GM10847 (cell line): Measurements from ENCODE around the gene DSC2.

ENCODE experiments used
- POLR2A ChIP-seq: IDR thresholded peaks from 2 replicates; pipeline ENCODE4 v1.6.1; 2011; ENCODE audit not compliant: insufficient read length; ENCODE audit errors: extremely low read depth

Gene DSC2

DNA sequence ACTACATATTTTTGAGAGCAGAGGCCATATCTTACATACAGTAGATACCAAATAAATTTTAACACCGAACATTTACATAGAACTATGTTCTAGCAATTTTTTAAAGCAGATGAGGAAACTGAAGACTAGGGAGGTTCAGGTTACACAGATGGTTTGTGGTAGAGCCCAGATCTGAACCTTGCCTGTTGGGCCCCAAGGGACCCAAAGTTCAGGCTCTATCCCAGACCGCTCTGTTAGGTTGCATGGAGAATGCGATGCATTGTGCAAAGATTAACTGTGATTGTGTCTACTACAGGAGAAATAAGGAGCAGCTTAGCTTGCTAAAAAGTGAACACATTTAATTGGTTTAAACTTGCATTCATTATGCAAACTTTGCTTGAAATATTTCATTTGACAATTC, 43.3 kb downstream of the DSC2 start:
- no peak for TF ChIP-seq POLR2A

DNA sequence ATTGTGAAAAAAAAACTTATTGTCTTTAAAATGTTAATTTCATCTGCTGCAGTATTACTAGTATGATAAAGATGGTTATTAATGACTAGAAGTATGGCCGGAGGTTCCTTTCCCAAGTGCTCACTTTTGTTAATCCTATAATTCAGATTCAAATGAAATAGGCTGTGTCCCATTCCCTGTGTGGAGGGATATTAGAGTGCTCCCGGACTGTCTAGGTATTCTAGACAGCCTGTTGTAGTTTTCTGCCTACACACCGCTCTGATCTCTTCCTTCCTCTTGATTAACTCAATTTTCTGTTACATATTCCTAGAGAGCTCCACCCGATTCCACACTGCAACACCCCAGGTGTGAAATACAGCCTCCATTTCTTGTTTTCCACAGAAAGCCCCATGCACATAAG, 44.3 kb downstream of the DSC2 start:
- no peak for TF ChIP-seq POLR2A

DNA sequence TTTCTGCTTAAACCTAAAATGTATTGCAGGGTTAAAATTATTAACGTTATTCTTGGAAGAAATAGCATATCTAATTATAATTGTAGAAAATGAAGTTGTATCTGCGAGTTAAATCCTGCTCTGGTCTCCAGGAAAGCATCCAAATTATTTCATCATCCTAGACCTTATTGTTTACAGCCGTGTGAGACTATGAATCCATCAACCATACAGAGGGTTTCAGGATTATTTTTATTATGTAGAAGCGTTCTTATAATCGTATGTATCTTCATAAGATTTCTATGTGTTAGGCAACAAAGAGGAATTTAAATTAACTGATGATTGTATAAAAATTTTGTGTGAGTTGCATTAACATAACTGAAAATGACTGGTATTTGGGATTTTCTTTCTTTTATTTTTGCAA, 45.2 kb downstream of the DSC2 start:
- TF ChIP-seq POLR2A, result no peak

DNA sequence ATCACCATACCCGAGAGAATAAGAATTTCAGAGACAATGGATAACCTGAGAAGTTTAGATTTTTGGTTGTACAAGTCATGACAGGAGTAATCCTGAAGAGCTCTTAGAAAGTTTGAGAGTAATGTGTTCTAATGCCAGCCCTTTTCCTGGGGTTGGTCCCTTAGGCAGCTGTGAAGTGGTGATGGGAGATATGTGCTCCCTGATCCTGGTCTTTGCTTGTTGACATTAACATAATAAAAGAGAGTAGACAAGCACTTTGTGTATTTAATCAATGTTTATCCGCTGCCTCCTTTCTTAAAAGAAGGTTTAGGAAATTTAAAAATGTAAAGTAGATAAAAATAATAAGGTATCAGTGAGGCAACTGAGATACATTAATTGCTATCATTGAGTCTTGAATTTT, 45.9 kb downstream of the DSC2 start:
- no peak for TF ChIP-seq POLR2A

DNA sequence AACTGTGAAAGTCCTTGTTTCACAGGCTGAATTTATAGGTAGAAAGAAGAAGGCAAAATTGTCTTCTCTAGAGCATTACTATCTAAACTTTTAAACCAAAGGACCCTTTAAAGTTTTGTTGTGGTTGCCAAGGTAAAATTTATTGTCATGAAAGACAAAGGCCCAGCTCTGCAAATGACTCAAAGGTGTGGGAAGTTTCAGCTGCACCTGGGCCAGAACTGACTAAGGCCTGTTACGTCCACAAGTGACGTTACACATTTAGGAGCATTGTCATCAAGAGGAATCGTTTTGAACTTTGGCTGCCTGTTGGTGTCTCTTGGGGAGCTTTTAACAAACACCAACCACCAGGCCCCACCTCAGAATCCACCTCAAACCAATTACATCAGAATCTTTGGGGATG, 51.6 kb downstream of the DSC2 start:
- no peak for TF ChIP-seq POLR2A

GRCh38 chr18:31049189-31049588, 53.0 kb downstream of the DSC2 start:
- TF ChIP-seq POLR2A, result no peak

DNA sequence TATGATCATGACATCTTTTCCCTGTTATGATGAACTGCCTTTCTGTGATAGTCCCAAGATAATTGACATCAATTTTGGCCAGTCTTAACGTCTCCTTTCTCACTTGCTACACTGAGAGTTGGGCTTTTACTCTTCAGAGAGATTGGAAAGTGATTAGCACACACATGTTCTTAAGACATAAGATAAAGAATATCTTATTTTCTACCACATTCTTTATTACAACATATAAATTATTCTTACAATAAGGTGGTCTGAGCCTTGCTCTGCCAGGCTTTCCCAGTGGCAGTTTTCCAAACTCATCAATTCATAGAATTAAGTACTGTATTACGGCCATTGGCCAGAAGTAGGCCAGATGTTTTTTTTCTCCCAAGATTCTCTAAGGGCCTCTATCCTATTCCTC, 54.0 kb downstream of the DSC2 start:
- TF ChIP-seq POLR2A, result no peak

GRCh38 chr18:31046916-31047315, 55.3 kb downstream of the DSC2 start:
- TF ChIP-seq POLR2A, result no peak

DNA sequence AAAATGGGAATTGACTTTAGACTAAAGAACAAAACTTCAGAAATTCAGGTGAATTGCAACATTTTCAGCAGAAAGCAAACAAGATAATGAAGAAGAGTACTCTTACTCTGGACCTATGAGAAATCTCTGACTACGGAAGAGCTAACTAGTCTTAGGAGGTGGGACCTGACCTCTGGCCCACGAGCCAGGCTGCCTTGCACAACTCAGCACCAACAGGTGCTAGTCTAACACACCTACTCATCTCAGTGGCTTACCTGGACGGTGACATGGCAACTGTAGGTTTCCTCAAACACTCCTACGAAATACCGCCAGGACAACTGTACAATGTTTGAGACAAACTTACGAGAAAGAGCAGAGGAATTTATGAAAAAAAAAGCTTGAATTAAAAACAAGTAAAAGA, 56.6 kb downstream of the DSC2 start:
- no peak for TF ChIP-seq POLR2A

- no peak for TF ChIP-seq POLR2A
Measured at GRCh38 chr18:31044926-31045325, 57.3 kb downstream of the DSC2 start.

DNA sequence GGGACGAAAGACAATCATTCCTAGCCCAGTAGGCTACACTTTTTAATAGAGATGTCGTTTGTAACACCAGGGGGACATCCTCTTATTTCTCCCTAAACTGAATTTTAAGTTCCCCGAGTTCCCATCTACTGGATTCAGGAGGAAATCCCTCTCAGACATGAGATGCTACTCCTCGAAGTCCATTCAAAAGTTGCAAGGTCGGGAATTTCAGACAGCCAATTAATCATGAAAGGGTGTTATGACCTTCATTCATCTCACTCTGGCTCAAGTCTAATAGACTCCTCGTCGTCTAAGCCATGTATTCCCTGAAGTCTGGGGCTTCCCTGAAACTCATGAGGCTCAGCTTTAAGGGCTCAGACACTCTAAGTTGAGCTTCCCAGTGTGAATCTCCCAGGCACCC, 58.5 kb downstream of the DSC2 start:
- no peak for TF ChIP-seq POLR2A

DNA sequence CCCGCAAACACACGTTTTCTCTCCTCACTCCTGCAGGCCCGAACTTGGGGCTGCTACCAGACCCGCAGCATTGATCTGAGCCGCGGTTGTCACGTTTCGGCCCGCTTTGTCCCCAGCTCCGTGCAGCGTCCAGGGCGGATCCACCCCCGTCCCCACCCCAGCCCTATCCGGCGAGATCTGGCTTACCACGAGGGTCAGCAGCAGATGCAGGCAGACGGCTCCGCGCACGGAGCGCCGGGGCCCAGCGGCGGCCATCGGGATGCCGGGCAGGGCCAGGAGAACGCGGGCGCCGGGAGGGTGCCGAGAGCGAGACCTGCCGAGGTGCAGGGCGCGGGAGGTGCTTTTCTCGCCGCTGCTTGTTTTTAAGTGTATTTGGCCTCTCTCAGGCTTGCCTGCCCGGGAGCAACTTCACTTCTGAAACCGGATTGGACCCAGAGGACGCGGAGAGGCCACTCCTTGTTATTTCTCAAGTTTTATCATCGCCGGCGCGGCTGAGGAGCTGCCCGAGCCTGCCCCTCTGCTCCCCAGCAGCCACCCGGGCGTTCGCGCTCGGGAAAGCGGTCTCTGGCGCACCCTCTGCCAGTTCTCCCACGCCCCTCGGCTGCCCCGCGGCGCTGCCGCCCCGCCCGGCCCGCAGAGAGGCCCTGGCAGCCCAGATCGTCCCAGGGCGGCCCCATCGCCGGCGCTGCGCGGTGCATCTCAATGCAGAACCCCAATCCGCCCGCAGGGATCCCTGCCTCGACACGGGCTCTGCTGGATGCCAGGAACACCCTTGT, 59.6 kb downstream of the DSC2 start, which contains the start of gene DSC3:
Gene DSC3, minus strand, starts transcription at position 337 of the 776 bp plus-strand sequence. Its CDS starts 82 bp downstream, at position 255.
- TF ChIP-seq POLR2A, result no peak

DNA sequence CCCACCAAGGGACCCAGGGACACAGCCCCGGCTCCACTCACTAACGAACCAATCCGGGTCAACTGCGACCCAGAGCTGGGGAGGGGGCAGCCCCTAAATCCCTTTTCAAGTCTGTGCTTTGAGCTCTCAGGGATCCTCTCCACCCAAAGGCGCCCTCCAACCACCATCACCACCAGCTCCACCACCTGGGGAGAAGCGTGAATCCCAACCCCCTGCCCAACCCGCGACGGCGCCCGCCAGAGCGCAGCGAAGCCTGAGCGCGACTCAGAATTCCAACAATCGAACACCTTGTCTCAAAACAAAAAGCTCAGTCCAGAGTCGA, 60.2 kb downstream of the DSC2 start:
- no peak for TF ChIP-seq POLR2A

DNA sequence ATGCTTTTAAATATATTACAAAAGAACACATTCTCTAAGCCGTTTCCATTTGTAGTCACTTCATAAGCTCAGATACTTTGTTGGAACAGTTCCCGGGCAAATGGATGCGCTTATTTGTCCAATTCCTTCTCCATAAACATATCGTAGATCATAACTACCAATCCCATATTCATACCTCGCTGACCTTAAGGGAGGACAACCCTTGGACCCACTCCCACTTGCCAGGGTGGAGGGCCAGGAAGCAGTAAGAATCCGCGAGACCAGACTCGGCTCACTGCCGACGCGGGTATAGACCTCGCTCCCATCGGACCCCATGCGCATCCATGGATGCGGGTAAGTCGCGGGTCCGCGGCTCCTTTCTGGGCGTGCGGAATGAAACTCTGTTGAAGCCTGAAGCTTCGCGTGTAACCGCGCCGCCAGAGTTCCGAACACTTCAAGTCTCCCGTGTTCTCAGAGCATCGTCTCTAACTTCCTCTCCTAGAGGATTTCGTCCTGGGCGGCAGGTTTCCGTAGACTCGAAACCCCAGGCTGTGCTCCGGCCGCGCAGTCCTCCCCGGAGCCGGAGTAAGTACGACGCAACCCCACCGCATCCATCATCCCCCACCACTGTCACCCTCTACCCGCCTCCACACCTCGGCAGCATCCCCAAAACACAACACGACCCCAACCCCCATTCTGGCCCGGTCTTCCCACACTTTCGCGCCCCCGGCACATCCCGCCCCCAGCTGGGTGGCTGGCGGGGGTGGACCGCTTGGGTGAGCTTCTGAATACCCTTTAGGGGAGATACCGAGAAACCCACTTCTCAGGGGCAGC, 60.7 kb downstream of the DSC2 start:
- no peak for TF ChIP-seq POLR2A

- no peak for TF ChIP-seq POLR2A
Measured at GRCh38 chr18:31040686-31041270, 61.4 kb downstream of the DSC2 start.

DNA sequence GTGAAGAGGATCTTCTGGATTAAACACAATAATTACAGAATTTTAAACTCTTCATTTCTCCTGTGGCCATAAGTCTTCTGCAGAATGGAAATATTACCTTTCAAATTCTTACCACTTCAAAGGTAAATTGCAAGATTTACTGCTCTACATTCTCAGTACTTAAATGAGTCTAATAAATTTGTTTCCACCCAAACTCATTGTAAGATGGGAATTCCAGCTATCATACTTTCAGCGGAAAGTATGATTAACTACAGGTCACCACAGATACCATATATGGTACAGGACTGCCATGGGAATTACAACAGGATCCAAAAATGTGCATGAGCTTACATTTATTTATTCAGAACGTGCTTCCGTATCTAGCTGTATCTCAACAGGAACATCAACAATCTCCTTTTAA, 62.8 kb downstream of the DSC2 start:
- TF ChIP-seq POLR2A, result no peak
